ENCODE results near the gene RNF13.

DNA sequence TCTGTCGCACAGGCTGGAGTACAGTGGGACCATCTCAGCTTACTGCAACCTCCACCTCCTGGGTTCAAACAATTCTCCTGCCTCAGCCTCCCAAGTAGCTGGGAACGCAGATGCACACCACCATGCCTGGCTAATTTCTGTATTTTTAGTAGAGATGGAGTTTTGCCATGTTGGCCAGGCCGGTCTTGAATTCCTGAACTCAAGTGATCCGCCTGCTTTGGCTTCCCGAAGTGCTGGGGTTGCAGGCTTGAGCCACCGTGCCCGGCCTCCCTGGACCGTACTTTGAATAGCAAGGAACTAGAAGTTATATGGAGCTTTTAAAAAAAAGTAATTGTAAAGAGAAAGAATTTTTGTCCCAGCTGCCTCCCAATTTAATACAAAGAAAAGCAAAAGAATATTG is 12.3 kb upstream of the RNF13 start:
- no peak for TF ChIP-seq NFYB (CRISPR knock-in tag; conservative IDR thresholded peaks at IDR 0.05; ENCODE audit: low read depth)
- no peak for TF ChIP-seq ELF4 (CRISPR knock-in tag; IDR thresholded peaks at IDR 0.05; ENCODE audit: low read depth)
- TF ChIP-seq ZBTB21 (CRISPR knock-in tag; IDR thresholded peaks at IDR 0.05; ENCODE audit: borderline replicate concordance) = no peak
- TF ChIP-seq, protein P1, sequence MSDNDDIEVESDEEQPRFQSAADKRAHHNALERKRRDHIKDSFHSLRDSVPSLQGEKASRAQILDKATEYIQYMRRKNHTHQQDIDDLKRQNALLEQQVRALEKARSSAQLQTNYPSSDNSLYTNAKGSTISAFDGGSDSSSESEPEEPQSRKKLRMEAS (CRISPR knock-in tag; IDR thresholded peaks at IDR 0.05) = no peak
- TF ChIP-seq, protein P2, sequence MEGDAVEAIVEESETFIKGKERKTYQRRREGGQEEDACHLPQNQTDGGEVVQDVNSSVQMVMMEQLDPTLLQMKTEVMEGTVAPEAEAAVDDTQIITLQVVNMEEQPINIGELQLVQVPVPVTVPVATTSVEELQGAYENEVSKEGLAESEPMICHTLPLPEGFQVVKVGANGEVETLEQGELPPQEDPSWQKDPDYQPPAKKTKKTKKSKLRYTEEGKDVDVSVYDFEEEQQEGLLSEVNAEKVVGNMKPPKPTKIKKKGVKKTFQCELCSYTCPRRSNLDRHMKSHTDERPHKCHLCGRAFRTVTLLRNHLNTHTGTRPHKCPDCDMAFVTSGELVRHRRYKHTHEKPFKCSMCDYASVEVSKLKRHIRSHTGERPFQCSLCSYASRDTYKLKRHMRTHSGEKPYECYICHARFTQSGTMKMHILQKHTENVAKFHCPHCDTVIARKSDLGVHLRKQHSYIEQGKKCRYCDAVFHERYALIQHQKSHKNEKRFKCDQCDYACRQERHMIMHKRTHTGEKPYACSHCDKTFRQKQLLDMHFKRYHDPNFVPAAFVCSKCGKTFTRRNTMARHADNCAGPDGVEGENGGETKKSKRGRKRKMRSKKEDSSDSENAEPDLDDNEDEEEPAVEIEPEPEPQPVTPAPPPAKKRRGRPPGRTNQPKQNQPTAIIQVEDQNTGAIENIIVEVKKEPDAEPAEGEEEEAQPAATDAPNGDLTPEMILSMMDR (IDR thresholded peaks at IDR 0.05) = no peak
- TF ChIP-seq PRRX2 (CRISPR knock-in tag; IDR thresholded peaks at IDR 0.05) = no peak
- TF ChIP-seq, protein P3, sequence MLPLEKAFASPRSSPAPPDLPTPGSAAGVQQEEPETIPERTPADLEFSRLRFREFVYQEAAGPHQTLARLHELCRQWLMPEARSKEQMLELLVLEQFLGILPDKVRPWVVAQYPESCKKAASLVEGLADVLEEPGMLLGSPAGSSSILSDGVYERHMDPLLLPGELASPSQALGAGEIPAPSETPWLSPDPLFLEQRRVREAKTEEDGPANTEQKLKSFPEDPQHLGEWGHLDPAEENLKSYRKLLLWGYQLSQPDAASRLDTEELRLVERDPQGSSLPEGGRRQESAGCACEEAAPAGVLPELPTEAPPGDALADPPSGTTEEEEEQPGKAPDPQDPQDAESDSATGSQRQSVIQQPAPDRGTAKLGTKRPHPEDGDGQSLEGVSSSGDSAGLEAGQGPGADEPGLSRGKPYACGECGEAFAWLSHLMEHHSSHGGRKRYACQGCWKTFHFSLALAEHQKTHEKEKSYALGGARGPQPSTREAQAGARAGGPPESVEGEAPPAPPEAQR (CRISPR knock-in tag; IDR thresholded peaks at IDR 0.05) = no peak
- TF ChIP-seq, protein P4, sequence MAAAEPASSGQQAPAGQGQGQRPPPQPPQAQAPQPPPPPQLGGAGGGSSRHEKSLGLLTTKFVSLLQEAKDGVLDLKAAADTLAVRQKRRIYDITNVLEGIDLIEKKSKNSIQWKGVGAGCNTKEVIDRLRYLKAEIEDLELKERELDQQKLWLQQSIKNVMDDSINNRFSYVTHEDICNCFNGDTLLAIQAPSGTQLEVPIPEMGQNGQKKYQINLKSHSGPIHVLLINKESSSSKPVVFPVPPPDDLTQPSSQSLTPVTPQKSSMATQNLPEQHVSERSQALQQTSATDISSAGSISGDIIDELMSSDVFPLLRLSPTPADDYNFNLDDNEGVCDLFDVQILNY (CRISPR knock-in tag; IDR thresholded peaks at IDR 0.05) = no peak
- TF ChIP-seq, protein P5, sequence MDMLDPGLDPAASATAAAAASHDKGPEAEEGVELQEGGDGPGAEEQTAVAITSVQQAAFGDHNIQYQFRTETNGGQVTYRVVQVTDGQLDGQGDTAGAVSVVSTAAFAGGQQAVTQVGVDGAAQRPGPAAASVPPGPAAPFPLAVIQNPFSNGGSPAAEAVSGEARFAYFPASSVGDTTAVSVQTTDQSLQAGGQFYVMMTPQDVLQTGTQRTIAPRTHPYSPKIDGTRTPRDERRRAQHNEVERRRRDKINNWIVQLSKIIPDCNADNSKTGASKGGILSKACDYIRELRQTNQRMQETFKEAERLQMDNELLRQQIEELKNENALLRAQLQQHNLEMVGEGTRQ (CRISPR knock-in tag; IDR thresholded peaks at IDR 0.05) = no peak
- no peak for TF ChIP-seq ZNF396 (CRISPR knock-in tag; IDR thresholded peaks at IDR 0.05; ENCODE audit: borderline replicate concordance)
- no peak for TF ChIP-seq NR3C1 (CRISPR knock-in tag; conservative IDR thresholded peaks at IDR 0.05; ENCODE audit: low read depth)
- TF ChIP-seq, protein P6, sequence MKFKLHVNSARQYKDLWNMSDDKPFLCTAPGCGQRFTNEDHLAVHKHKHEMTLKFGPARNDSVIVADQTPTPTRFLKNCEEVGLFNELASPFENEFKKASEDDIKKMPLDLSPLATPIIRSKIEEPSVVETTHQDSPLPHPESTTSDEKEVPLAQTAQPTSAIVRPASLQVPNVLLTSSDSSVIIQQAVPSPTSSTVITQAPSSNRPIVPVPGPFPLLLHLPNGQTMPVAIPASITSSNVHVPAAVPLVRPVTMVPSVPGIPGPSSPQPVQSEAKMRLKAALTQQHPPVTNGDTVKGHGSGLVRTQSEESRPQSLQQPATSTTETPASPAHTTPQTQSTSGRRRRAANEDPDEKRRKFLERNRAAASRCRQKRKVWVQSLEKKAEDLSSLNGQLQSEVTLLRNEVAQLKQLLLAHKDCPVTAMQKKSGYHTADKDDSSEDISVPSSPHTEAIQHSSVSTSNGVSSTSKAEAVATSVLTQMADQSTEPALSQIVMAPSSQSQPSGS (CRISPR knock-in tag; IDR thresholded peaks at IDR 0.05; ENCODE audit: borderline replicate concordance, low read depth) = no peak
- no peak for TF ChIP-seq ZNF121 (CRISPR knock-in tag; IDR thresholded peaks at IDR 0.05)
- TF ChIP-seq SMAD3 (CRISPR knock-in tag; IDR thresholded peaks at IDR 0.05; ENCODE audit: borderline replicate concordance) = no peak

Data from WTC11 (cell line).